ENCODE results near the gene ATP5PO.
"Not testable (repeated sequence)": the region's sequence is repeated elsewhere in the genome, so short reads cannot be mapped to it uniquely, and the experiment has no call there.

ATP5PO gene

DNA sequence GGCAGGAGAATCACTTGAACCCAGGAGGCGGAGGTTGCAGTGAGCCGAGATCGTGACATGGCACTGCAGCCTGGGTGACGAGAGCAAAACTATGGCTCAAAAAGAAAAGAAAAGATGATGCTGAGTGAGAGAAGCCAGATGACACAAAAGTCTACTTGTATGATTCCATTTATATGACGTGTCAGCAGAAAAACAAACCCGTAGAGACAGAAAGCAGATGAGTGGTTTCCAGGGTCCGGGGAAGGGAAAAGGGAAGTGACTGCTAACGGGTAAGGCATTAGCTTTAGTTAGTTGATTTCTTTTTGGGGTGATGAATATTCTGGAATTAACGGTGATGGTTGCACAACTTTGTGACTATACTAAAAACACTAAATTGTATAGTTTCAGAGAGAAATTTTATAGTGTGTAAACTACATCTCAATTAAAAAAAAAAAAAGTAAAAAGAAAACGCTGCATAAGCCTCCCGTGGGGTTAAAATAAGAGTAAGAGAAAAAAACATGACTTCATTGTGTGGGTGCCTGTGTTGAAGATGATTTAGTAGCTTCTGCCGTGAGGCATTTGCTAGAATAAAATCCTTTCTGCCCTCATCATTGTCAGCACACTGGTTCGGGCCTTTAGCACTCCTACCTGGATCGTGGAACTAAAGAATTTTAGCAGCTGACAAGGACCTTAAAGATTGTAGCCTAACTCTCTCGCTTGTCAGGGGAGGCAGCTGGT is 24.7 kb upstream of the ATP5PO start:
- no peak for DNase-seq (ENCODE audit: low spot score)

DNA sequence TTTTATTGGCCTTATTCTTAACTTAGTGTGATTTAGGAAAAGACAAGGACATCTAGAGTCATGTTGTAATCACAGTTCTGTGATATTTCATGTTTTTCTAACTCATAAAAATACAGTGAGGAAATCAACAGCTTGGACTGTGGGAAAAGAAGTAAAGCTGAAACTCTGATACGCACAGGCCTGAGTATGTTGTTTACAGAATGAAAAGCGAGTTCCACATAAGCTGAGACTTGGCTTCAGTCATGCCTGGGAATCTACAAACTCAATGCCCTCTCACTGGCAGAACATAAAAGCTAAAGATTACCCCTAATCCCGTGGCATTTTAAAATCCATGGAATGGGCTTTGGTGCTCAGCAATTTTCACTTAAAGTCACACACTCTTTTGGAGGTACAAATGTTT is 23.6 kb upstream of the ATP5PO start:
- no peak for DNase-seq (ENCODE audit: low spot score)

DNA sequence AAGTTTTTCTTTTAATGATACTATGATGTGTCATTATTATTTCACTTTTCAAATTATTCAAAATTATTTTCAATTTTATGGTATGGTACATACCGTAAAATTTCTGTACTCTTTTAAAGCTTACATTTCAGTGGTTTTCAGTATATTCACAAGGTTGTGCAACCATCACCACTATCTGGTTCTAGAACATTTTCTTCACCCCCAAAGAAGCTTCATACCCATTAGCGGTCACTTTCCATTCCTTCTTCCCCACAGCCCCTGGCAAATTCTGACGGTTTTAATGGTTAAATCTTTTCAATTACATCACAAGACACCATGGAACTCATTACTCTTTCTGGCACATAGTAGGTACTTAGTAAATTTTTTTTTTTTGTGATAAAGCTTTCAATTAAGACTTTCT is 22.8 kb upstream of the ATP5PO start:
- DNase-seq (ENCODE audit: low spot score) = no peak

DNA sequence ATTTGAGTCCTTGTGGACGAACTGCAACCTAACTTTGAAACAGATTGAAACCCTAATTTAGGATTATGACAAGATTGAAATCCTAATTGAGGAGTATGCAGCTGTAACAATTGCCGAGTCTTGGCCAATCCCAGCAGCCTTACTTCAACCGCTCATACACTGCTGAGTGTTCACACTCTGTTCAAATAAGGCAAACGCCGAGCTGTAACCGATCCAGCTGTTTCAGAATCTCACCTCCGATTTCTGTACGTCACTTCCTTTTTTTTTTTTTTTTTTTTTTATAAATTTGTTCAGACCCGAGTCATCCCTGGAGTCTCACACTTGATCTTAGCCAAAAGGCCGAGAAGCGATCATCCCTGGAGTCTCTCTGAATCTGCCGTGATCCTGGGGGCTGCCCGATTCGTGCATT is 22.3 kb upstream of the ATP5PO start:
- DNase-seq (ENCODE audit: low spot score) = peak; percentile 64

DNA sequence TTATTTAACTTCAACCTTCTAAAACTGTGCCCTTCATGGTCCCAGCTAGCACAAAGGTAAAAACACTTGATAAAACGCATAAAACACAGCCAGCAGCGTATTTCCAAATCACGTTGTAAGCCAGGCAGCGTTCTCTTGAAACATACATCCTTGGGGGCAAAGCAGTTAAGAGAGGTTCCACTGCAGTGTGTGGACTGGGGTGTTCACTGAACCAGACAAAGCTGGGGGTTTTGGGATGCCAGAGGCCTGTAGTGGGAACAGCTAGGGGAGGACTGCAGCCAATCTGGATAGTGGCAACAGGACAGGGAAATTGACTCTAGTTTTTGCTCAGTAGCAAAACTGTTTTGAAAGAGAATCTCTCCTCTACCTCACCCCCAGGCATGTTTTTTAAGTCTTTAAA is 21.5 kb upstream of the ATP5PO start:
- DNase-seq (ENCODE audit: low spot score) = no peak

DNA sequence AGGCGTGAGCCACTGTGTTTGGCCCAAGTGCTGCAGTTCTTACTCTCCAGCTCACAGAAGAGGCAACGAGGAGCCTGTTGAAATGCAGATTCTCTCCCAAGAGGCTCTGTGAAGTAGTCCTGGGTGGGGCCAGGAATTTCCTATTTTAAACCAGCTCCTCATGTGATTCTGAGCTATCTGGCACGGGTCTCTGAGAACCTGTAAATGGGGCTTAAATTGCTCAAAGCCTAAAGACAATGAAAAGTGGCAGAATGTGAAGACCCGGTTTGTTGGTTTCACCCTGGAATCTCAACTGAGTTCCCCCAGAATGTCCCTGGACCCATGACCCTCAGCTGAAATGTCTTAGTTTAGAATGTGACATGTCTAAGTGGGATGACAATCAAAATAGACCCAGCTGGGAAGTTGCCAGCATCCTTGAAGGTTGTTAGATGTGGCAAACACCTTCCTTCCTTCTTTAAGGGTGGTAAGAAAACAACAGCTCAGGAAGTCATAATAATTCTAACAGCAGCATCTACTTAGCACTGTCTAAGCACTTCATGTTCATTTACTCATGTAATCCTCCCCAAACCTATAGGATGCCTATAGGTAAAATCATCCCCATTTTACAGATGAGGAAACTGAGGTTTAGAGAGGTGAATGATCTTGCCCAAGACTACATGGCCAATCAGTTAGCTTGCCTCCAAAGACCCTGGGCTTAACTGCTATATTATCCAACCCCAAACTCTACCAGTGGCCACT is 20.9 kb upstream of the ATP5PO start:
- peak; percentile 74 for DNase-seq (ENCODE audit: low spot score)

DNA sequence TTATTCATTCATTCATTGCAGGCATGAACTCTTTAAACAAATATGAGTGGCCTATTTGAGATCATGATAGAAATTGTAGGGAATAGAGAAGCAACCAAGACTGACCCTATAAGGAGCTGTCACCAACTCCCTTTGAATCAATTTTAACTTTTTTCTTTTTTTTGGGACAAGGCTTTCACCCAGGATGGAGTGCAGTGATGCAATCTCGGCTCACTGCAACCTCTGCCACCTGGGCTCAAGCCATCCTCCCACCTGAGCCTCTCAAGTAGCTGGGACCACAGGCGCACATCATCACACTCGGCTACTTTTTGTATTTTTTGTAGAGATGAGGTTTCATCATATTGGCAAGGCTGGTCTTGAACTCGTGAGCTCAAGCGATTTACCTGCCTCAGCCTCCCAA is 17.1 kb upstream of the ATP5PO start:
- DNase-seq (ENCODE audit: low spot score) = no peak

DNA sequence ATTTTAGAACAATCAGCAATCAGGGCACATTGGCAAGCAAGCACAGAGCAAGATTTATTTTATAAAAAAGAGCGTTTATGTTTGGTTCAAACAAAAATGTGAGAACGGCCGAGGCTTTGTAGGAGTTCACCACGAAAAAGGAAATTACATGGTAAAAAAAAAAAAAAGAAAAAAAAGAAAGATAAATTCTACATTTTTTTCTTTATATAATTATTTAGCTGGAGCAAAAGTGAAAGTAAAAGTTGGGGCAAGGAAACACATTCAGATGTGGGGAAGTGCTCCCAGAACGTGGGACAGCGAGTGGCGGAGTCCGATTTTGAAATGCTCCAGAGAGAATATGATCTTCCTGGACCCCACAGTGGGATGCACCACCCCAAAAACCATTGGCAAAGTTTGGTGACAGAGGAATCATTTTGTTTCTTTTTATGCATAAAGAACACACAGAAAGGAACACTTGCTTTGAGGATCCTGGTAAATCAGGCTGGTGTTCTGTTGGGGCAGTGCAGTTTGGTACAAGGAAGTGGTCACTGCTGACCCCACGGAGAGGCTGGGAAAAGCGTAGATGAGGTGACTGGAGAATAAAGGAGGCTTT is 16.3 kb upstream of the ATP5PO start:
- peak; percentile 47 for DNase-seq (ENCODE audit: low spot score)

DNA sequence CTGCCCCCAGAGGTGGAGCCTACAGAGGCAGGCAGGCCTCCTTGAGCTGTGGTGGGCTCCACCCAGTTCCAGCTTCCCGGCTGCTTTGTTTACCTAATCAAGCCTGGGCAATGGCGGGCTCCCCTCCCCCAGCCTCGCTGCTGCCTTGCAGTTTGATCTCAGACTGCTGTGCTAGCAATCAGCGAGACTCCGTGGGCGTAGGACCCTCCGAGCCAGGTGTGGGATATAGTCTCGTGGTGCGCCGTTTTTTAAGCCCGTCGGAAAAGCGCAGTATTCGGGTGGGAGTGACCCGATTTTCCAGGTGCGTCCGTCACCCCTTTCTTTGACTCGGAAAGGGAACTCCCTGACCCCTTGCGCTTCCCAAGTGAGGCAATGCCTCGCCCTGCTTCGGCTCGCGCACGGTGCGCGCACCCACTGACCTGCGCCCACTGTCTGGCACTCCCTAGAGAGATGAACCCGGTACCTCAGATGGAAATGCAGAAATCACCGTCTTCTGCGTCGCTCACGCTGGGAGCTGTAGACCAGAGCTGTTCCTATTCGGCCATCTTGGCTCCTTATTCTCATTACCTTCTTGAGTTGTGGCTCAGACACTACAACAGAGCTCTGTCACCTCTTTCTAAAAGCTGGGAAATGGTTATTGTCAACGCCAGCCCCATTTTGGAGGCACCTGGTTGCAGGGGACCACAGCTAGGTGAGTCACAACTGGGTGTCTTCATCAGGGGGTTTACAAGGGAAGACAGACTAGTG is 15.6 kb upstream of the ATP5PO start:
- DNase-seq (ENCODE audit: low spot score) = peak; percentile 91

DNA sequence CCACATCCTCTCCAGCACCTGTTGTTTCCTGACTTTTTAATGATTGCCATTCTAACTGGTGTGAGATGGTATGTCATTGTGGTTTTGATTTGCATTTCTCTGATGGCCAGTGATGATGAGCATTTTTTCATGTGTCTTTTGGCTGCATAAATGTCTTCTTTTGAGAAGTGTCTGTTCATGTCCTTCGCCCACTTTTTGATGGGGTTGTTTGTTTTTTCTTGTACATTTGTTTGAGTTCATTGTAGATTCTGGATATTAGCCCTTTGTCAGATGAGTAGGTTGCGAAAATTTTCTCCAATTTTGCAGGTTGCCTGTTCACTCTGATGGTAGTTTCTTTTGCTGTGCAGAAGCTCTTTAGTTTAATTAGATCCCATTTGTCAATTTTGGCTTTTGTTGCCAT is 10.6 kb upstream of the ATP5PO start:
- not testable (repeated sequence) for DNase-seq (ENCODE audit: low spot score)

DNA sequence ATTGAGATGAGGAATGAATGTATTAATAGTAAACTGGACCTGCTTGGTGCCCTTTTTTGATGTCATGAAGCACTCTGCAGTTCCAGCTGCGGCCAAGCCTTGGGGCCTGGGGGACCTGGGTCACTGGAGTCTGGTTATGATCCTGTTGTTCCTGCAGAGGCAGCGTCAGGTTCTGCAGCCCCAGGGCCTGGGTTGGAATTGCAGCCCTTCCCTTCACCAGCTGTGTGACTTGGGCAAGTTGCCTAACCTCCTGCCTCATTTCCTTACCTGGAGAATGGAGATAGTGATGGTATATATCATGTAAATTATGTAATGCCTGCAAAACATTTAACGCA is 9.1 kb upstream of the ATP5PO start:
- no peak for DNase-seq (ENCODE audit: low spot score)

DNA sequence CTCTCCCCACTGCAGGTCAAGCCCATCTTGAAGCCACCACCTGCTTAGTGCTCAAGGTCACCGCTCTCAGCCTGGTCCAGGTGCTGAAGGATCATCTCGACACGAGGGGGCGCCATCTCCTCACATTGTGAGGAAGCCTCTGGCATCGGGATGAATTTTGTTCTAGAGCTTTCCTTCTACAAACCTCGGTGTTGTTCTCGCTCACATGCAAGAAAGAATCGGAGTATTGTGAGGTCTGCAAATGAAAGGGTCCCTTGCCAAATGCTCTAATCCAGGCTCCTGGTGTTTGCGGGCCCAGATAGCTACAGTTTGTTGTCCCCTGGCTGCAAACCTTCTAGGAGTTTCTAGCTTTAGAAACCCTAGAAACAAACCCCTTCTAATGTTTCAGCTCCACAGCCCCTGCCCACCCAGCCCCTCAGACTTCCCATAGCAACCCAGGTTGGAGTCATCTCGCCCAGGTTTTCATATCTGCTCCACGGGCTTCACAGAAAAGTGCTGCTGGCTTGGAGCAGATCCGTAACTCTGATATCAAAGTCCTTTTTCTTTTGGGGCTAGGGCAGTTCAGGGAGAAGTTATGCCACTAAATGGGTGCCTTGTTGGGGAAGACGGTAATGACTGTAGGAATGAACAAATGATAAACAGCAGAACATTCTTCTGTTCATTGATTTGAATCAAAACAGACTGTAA is 8.6 kb upstream of the ATP5PO start:
- DNase-seq (ENCODE audit: low spot score) = peak; percentile 90

DNA sequence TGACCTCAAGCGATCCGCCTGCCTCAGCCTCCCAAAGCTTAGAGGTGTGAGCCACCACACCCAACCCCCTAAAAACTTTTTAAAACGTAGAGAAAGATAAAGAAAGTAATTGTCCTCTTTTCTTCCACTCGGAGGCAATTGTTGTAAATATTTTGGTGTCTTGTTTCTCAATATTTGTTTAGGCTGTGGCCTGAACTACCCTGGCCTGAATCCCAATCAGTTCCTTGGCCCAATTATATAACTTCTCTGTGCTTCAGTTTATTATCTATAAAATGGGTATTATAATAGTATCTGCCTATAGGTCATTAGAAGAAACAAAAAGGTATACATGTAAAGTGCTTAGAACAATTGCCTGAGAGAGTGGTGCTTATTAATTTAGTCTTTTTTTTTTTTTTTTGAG is 1.8 kb upstream of the ATP5PO start:
- DNase-seq (ENCODE audit: low spot score) = no peak

DNA sequence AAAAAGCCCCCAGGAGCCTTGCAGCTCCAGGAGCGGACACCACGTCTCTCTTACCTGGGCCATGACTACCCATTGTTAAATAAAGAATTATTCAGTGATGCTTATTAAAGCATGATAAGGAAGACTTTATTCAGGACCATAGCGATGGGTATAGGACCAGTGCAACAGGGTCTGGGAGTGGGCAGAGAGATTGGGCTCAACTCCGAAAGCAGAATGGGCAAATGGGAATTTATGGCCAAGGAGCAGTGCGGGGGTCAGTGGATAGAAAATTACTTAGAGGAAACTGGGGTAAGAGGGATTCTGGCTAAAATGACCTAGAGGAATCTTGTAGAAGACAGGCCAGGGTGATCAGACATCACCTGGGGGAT is 580 bp upstream of the ATP5PO start:
- DNase-seq (ENCODE audit: low spot score) = no peak

DNA sequence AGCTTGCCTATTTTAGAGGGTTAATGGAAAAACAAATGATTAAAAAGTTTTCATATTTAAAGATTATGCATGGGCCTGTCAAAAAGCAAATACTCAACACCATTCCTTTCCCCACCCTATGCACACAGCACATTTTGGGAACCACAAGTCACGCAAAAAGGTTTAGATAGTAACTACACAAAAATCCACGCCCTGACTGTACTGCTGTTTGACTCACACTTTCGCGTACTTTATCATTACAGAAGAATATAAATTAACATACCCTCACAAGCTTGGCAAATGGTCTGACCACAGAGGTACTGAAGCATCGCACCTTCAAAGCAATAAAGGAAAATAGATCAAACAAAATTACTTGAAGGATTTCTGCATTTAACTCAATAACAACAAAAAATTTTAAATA is 1.4 kb downstream of the ATP5PO start:
- no peak for DNase-seq (ENCODE audit: low spot score)

DNA sequence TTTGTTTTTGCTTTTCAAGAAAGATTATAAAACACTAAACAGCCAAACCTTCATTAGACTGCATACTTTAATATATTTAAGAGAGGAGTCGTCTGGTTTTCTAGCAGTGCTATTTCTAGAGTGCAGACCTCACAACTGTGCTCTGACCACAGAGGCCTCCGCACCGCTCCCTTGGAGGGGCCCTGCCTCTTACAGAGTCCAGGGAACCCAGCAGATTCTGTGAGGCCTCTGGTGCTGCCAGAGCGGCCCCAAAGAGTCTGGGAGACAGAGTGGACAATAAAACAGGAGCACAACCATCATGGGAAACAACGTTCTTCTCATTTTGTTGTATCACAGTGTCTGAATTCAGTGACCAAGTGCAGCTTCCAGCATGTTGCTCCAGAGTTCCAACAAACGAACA is 5.8 kb downstream of the ATP5PO start:
- DNase-seq (ENCODE audit: low spot score) = no peak

DNA sequence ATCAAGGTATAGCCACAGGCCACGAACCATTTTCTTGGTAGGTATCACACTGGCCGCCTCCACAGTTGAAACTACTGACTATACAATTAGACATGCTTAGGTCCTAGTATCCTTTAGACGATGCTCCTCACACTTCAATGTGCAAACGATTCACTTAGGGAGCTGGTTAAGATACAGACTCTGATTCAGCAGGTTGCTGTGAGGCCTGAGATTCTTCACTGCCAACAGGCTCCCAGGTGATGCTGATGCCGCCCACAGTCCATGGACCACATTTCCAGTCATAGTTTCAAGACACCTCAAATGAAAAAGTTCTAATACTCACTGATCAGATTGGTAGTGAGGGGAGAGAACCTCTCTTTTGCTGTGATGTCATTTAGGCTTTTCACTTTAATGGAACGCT is 6.8 kb downstream of the ATP5PO start:
- no peak for DNase-seq (ENCODE audit: low spot score)

DNA sequence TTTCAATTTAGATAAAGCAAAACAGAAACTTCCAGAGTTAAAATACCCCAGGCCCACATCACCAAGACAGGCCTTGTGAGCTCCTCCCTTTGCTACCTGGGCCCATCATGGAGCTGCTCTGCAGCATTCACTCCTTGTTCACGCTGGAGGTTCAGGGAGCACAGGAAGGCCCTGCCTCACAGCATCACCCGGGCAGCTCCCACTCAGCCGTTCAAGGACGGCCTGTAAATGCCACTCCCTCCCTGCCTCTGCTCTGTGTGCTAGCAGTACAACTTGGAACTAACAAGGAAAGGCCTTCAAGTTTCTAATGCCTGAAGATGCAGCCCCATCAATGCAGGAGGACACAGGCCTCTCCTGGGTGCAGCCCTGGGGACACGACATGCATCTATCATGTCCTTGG is 11.6 kb downstream of the ATP5PO start:
- no peak for DNase-seq (ENCODE audit: low spot score)

DNA sequence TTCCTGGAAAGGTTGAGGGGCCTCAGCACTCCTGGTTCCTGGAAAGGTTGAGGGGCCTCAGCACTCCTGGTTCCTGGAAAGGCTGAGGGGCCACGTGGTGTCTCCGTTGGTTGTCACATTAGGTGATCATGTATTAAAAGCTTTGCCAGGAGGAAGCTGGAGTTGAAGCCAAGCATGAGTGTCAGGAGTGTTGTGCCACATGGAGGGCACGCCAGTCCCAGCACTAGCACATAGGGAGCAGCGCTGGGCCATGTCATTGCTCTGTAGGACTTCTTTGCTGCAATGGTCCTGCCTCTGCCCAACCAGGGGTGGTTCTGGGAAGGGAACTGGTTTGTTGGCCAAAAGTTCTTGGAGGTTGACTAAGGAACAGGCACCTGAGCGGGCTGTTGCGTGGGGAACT is 13.3 kb downstream of the ATP5PO start:
- DNase-seq (ENCODE audit: low spot score) = no peak

DNA sequence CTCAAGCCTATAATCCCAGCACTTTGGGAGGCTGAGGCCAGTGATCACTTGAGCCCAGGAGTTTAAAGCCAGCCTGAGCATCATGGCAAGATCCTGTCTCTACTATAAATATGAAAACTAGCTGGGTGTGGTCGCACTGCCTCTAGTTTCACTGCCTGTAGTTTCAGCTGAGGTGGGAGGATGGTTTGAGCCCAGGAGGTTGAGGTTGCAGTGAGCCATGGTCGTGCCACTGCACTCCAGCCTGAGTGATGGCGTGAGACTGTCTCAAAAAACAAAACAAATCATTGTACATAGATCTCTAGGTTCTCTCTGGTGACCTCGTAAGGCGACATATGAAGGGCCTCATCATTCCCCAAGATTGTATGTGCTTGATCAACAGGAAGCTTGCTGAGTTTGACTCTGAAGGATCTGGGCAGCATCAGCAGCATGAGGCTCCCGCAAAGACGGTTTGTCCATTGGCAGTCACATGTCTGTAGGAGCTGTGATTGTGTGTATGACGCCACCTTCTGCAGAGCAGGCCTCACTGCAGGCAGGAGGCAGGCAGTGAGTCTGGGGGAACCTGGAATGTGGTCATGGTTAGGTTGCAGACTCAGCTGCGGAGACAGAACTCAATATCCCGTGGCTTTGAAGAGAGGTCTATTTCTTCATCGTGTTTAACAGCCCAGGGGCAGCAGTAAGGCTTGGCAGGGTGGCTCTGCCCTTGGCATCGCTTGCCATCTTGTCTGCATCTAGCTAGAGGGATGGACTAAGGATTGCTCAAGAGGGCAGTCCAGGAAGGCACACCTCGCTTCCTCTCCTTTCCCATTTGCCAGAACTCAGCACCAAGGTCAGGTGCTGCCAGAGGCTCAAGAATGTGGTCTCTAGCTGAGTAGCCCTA is 14.0 kb downstream of the ATP5PO start:
- DNase-seq (ENCODE audit: low spot score) = no peak

DNA sequence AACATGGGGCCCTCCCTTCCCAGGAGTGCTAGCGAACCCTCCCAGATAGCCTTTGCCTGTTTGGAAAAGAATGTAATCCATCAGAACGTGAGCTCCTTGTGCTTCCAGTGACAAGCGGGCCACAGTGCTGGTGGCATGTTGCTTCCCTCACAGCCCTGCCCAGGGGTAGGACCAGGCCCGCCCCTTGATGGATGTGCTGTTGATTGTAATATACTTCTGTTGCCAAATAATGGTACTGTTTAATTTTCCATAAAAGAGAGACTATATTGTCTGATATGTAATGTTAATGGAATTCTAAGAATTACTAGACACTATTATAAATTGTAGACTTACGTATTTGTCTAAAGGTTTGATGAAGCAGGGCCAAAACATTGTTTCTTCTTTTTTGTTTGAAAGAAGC is 16.4 kb downstream of the ATP5PO start:
- no peak for DNase-seq (ENCODE audit: low spot score)
